Esophagus squamous epithelium (tissue), 4 donors: ENCODE data around the gene SPTBN5.

Experiments used
- CTCF ChIP-seq, 6 experiments: fragments of 450-650 bp in 4 of 6; fragments of 200-600 bp in 2 of 6; sonication (generic) in 2 of 6; IDR thresholded peaks; one replicate each; pipeline ENCODE4 v1.5.1; 2016 to 2019; ENCODE audit warnings: antibody characterized with exemption in 6 of 6, mild to moderate bottlenecking in 4 of 6, moderate library complexity in 4 of 6
- POLR2A ChIP-seq, 4 donors: fragments of 450-650 bp; IDR thresholded peaks; one replicate each; pipeline ENCODE4 v1.6.1; 2017; ENCODE audit warnings: antibody characterized with exemption in 4 of 4, mild to moderate bottlenecking in 4 of 4, moderate library complexity in 3 of 4

GRCh38 chr15:41906608-41907007, 12.8 kb upstream of the SPTBN5 start:
- TF ChIP-seq CTCF (IDR thresholded peaks at IDR 0.05) (no peak), POLR2A (IDR thresholded peaks at IDR 0.05) (no peak)
